BJ (cell line): ENCODE data around the gene EGFR. TPM values are rescaled to one million over a fixed set of nuclear protein-coding genes. Genes with fewer than 3 reads are reported as not detected.

Experiments used
- CTCF ChIA-PET: fragments of 350-600 bp; formaldehyde crosslinking; extraction: SDS; loops from one replicate; lab custom pipeline; 2021; ENCODE audit warnings: antibody characterized with exemption, inconsistent platforms; lab: Yijun Ruan, JAX
- POLR2A ChIA-PET: fragments of 300-600 bp; sonication (Branson Sonifier 250); formaldehyde crosslinking; extraction: SDS; loops from one replicate; lab custom pipeline; 2021; ENCODE audit warnings: antibody characterized with exemption; lab: Charles Lee
- DNase-seq: peaks from one replicate; pipeline ENCODE4 v3.0.0-alpha.2; 2011; ENCODE audit warnings: low read depth
- H3K27me3 ChIP-seq: 2 replicates; pipeline ENCODE4 v1.6.0; 2011; ENCODE audit warnings: low read length; ENCODE audit not compliant: control insufficient read depth, insufficient read depth
- H3K36me3 ChIP-seq: 2 replicates; pipeline ENCODE4 v1.5.1; 2011; ENCODE audit warnings: low read length; ENCODE audit not compliant: control insufficient read depth, insufficient read depth
- H3K4me3 ChIP-seq: 2 replicates; pipeline ENCODE4 v1.5.1; 2011; ENCODE audit warnings: low read depth, mild to moderate bottlenecking, control low read depth, low read length
- CTCF ChIP-seq: IDR thresholded peaks from 2 replicates; pipeline ENCODE4 v1.5.1; 2011; ENCODE audit warnings: low read depth, mild to moderate bottlenecking, control low read depth, inconsistent platforms, low read length, moderate library complexity; ENCODE audit not compliant: insufficient read depth
- polyA plus RNA-seq: library from polyadenylated mRNA; depleted of rRNA; stranded (reverse); fragments of >200 nt; gene quantifications from 2 replicates; pipeline ENCODE4 v1.2.3, GENCODE V29; 2011

Gene EGFR
- polyA plus RNA-seq, 1 experiment = 34.0 TPM

DNA sequence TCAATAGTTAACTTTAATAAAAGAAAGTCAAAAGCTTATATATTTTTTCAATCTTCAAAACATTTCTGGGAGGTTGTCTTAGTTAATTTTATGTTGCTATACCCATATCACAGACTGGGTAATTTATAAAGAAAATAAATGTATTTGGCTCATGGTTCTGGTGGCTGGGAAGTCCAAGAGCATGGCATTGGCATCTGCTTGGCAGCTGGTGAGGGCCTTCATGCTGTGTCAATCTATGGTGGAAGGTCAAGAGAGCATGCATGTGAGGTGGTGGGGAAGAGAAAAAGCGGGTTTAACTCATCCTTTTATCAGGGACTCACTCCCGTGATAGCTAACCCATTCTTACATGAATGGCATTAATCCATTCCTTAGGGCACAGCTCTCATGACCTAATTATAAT lies 119.8 kb downstream of the EGFR start:
- no peak for DNase-seq
- POLR2A ChIA-PET = no interaction called here
- CTCF ChIA-PET = interaction anchor here (1.0 to 1.5 kb wide), 2 partner anchors 18 to 116 kb away, joined by 3 to 5 read pairs; no protein-coding TSS in a partner anchor
- H3K4me3 ChIP-seq = no peak overlapping the region
- no peaks in the 10 kb centered on the region for H3K27me3 ChIP-seq
- no peak for TF ChIP-seq CTCF
- peaks cover 5% of the 10 kb centered on the region for H3K36me3 ChIP-seq

- no peak for TF ChIP-seq CTCF
- H3K4me3 ChIP-seq = no peak overlapping the region
- ChIA-PET CTCF (interaction anchor here (0.7 to 1.3 kb wide), 2 partner anchors 18 to 115 kb away, joined by 3 to 4 read pairs; no protein-coding TSS in a partner anchor), POLR2A (no interaction called here)
- no peak for DNase-seq
- H3K27me3 ChIP-seq = no peaks in the 10 kb centered on the region
- H3K36me3 ChIP-seq = peaks cover 16% of the 10 kb centered on the region
Observed at GRCh38 chr7:55140221-55140940, 121.6 kb downstream of the EGFR start.

- Histone ChIP-seq H3K4me3 (no peak overlapping the region), H3K36me3 (peaks cover 19% of the 10 kb centered on the region), H3K27me3 (no peaks in the 10 kb centered on the region)
- DNase-seq = no peak
- TF ChIP-seq CTCF = no peak
- ChIA-PET POLR2A (no interaction called here), CTCF (interaction anchor here (0.7 to 1.3 kb wide), 2 partner anchors 17 to 114 kb away, joined by 3 to 4 read pairs; no protein-coding TSS in a partner anchor)
Observed at GRCh38 chr7:55140941-55141278, 122.1 kb downstream of the EGFR start.

GRCh38 chr7:55142919-55143600 lies 124.2 kb downstream of the EGFR start:
- DNase-seq = no peak
- ChIA-PET CTCF (interaction anchor here (0.7 to 2.2 kb wide), 5 partner anchors 9 to 369 kb away, joined by 3 to 8 read pairs (median 5); no protein-coding TSS in a partner anchor), POLR2A (no interaction called here)
- Histone ChIP-seq H3K36me3 (peaks cover 27% of the 10 kb centered on the region), H3K27me3 (no peaks in the 10 kb centered on the region), H3K4me3 (no peak overlapping the region)
- no peak for TF ChIP-seq CTCF
